Measurements from ENCODE around the gene MIS18BP1. TPM values are rescaled to one million over a fixed set of nuclear protein-coding genes. Genes with fewer than 3 reads are reported as not detected.
A peak's percentile ranks its signal among the peaks of the same experiment; 100 is the strongest.

The MIS18BP1 gene
- total RNA-seq, 2 donors from 2014 or later = 8.0 to 18.8 TPM

- peaks cover 0 to 2% of the 10 kb centered on the region in 2 donors for H3K36me3 ChIP-seq (replicated peaks in 1 of 2; ENCODE audit: insufficient read depth in 1 of 2, low read depth in 2 of 2)
- ATAC-seq = peak; percentile 56
Measured at GRCh38 chr14:45211295-45211694, 41.7 kb downstream of the MIS18BP1 start.

GRCh38 chr14:45210159-45210558 is 42.8 kb downstream of the MIS18BP1 start:
- peaks cover 28% of the 10 kb centered on the region for H3K4me1 ChIP-seq
- H3K27ac ChIP-seq = no peak overlapping the region
- no peaks in the 10 kb centered on the region for H3K9me3 ChIP-seq
- ATAC-seq (no peak), DNase-seq (no peak)
- no peak overlapping the region for H3K4me3 ChIP-seq
- TF ChIP-seq POLR2A (IDR thresholded peaks at IDR 0.05) = no peak
- TF ChIP-seq CTCF (IDR thresholded peaks at IDR 0.05) = no peak
- H3K27me3 ChIP-seq = no peaks in the 10 kb centered on the region
- H3K36me3 ChIP-seq (replicated peaks in 1 of 2; ENCODE audit: insufficient read depth in 1 of 2, low read depth in 2 of 2) = peaks cover 0 to 2% of the 10 kb centered on the region in 2 donors
- 93 to 100% methylated on average over 1 of the region's 1 CpG for WGBS, 2 donors
- intact Hi-C loops (cut with DNase I) = no loop called here

More at GRCh38 chr14:45211295-45211694, 41.7 kb downstream of the MIS18BP1 start:
- Histone ChIP-seq H3K27ac (peak overlapping the region in 2 of 4 donors; percentile 53 to 55), H3K27me3 (no peaks in the 10 kb centered on the region), H3K4me3 (no peak overlapping the region), H3K9me3 (no peaks in the 10 kb centered on the region), H3K4me1 (peaks cover 28% of the 10 kb centered on the region)
- WGBS, 2 donors = 70 to 93% methylated on average over 1 of the region's 1 CpG
- no peak for TF ChIP-seq CTCF (IDR thresholded peaks at IDR 0.05)
- no peak for TF ChIP-seq POLR2A (IDR thresholded peaks at IDR 0.05)
- intact Hi-C loops (cut with DNase I) = no loop called here
- DNase-seq = no peak

- DNase-seq = no peak
- TF ChIP-seq POLR2A (IDR thresholded peaks at IDR 0.05) (no peak), CTCF (IDR thresholded peaks at IDR 0.05) (no peak)
- Histone ChIP-seq H3K27ac (no peak overlapping the region), H3K27me3 (no peaks in the 10 kb centered on the region), H3K36me3 (replicated peaks in 1 of 2; ENCODE audit: insufficient read depth in 1 of 2, low read depth in 2 of 2) (no peaks in the 10 kb centered on the region), H3K9me3 (no peaks in the 10 kb centered on the region), H3K4me3 (no peak overlapping the region), H3K4me1 (no peaks in the 10 kb centered on the region)
- intact Hi-C loops (cut with DNase I) = no loop called here
- ATAC-seq = no peak
Measured at GRCh38 chr14:45204241-45204640, 48.8 kb downstream of the MIS18BP1 start.

- Histone ChIP-seq H3K27me3 (no peaks in the 10 kb centered on the region), H3K4me1 (no peaks in the 10 kb centered on the region), H3K9me3 (no peaks in the 10 kb centered on the region), H3K36me3 (replicated peaks in 1 of 2; ENCODE audit: insufficient read depth in 1 of 2, low read depth in 2 of 2) (no peaks in the 10 kb centered on the region), H3K27ac (no peak overlapping the region), H3K4me3 (no peak overlapping the region)
- 77 to 100% methylated on average over 1 of the region's 1 CpG for whole genome bisulfite sequencing, 2 donors
- ATAC-seq (no peak), DNase-seq (no peak)
- TF ChIP-seq CTCF (IDR thresholded peaks at IDR 0.05) = no peak
- intact Hi-C loops (cut with DNase I) = no loop called here
Measured at GRCh38 chr14:45201905-45202304, 51.1 kb downstream of the MIS18BP1 start.

GRCh38 chr14:45199230-45199629 is 53.8 kb downstream of the MIS18BP1 start:
- H3K36me3 ChIP-seq (replicated peaks in 1 of 2; ENCODE audit: insufficient read depth in 1 of 2, low read depth in 2 of 2) = no peaks in the 10 kb centered on the region
- 93 to 95% methylated on average over 1 of the region's 1 CpG for WGBS, 2 donors
- DNase-seq (no peak), ATAC-seq (no peak)
- no peak overlapping the region for H3K27ac ChIP-seq
- H3K9me3 ChIP-seq = no peaks in the 10 kb centered on the region
- intact Hi-C loops (cut with DNase I) = no loop called here
- no peaks in the 10 kb centered on the region for H3K4me1 ChIP-seq
- H3K4me3 ChIP-seq = no peak overlapping the region
- TF ChIP-seq POLR2A (IDR thresholded peaks at IDR 0.05) (no peak), CTCF (IDR thresholded peaks at IDR 0.05) (no peak)
- no peaks in the 10 kb centered on the region for H3K27me3 ChIP-seq

All from body of pancreas (tissue), 4 donors.